ENCODE results near the gene DOCK2. TPM values are rescaled to one million over a fixed set of nuclear protein-coding genes. Genes with fewer than 3 reads are reported as not detected.
A peak's percentile ranks its signal among the peaks of the same experiment; 100 is the strongest.

DOCK2 gene
- total and polyA plus RNA-seq, 2 donors (not counting 1 experiment from before 2014, with no cell fraction given): 112 to 330 TPM

DNA sequence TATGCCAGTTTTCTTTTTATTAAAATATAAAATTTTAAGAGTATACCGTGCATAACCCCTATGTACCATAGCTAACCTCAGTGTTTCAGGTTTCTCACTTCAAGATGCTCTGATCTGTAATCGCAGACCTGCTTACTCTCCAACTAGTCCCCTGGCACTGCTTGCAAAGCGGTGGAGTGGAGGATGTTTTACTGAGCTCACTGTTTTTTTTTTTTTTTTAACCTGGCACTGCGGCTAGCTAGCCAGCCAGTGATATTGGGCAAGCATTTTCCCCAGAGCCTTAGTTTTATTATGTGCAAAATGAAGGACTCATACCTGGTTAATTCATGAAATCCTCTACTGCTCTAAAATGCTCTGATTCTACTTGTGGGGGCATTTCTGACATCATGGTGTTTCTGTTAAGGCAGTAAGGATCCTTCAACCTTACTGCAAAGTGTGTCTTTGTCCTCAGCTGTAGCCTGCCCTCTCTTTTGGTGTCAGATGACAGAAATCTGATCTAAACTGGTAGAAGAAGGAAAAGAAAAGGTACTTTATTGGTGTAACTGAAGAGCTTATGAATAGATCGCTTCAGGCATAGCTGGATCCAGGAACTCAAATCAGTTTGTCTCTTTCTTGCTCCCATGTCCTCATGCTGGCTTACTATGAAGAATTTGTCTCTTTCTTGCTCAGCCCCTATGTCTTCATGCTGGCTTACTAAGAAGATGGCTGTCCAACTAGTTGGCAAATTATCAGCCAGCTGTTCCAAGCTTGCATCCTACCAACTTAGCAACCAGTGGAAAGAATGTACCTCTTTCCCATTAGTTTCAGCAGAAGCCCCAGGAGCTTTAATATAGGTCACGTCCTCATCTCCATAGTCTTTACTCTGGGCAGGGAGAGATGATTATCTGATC is 59.8 kb downstream of the DOCK2 start:
- Mint-ChIP-seq H3K9me3 (ENCODE audit: insufficient read depth) (no peaks in the 10 kb centered on the region), H3K27ac (peak overlapping the region; percentile 61), H3K4me3 (no peak overlapping the region), H3K27me3 (no peaks in the 10 kb centered on the region), H3K4me1 (peaks cover 2% of the 10 kb centered on the region)
- Histone ChIP-seq H3K4me3 (ENCODE audit: control extremely low read depth in 1 of 5, extremely low read depth in 1 of 5, insufficient read depth in 1 of 5, low read depth in 2 of 5, low read length in 4 of 5) (no peak overlapping the region), H3K9me3 (ENCODE audit: control extremely low read depth in 1 of 3, control insufficient read depth in 2 of 3, insufficient read depth in 1 of 3, low read length in 2 of 3) (no peaks in the 10 kb centered on the region), H3K79me2 (ENCODE audit: control insufficient read depth, insufficient read depth, low read length) (peaks cover 13% of the 10 kb centered on the region), H3K4me2 (replicated peaks; ENCODE audit: low read depth, low read length, poor library complexity, severe bottlenecking) (no peak overlapping the region), H3K4me1 (ENCODE audit: control insufficient read depth in 2 of 2, insufficient read depth in 2 of 2, low read length in 2 of 2) (no peaks in the 10 kb centered on the region), H3K27ac (ENCODE audit: low read length in 2 of 2) (no peak overlapping the region), H2AFZ (ENCODE audit: insufficient read depth, low read depth, low read length, poor library complexity, severe bottlenecking) (no peak overlapping the region), H3K9ac (ENCODE audit: low read length) (no peak overlapping the region), H3K27me3 (replicated peaks in 1 of 4; ENCODE audit: control extremely low read depth in 1 of 4, control insufficient read depth in 3 of 4, insufficient read depth in 4 of 4, low read length in 3 of 4) (no peaks in the 10 kb centered on the region), H3K36me3 (replicated peaks in 1 of 2; ENCODE audit: control extremely low read depth in 1 of 2, control insufficient read depth in 1 of 2, extremely low read depth in 1 of 2, insufficient read depth in 2 of 2, low read length in 1 of 2) (peaks cover 9 to 99% of the 10 kb centered on the region in 2 experiments), H4K20me1 (ENCODE audit: control insufficient read depth, insufficient read depth, low read length, poor library complexity, severe bottlenecking) (peaks cover 14% of the 10 kb centered on the region)
- intact Hi-C loops (cut with micrococcal nuclease): no loop called here
- DNase-seq (no peak), ATAC-seq (ENCODE audit: low read depth) (no peak)
- ChIA-PET CTCF (no interaction called here), POLR2A (no interaction called here)
- TF ChIP-seq EZH2 (IDR thresholded peaks at IDR 0.05; ENCODE audit: borderline replicate concordance, insufficient read depth, low read depth, low read length, poor library complexity, severe bottlenecking): no peak
- TF ChIP-seq, protein P1, sequence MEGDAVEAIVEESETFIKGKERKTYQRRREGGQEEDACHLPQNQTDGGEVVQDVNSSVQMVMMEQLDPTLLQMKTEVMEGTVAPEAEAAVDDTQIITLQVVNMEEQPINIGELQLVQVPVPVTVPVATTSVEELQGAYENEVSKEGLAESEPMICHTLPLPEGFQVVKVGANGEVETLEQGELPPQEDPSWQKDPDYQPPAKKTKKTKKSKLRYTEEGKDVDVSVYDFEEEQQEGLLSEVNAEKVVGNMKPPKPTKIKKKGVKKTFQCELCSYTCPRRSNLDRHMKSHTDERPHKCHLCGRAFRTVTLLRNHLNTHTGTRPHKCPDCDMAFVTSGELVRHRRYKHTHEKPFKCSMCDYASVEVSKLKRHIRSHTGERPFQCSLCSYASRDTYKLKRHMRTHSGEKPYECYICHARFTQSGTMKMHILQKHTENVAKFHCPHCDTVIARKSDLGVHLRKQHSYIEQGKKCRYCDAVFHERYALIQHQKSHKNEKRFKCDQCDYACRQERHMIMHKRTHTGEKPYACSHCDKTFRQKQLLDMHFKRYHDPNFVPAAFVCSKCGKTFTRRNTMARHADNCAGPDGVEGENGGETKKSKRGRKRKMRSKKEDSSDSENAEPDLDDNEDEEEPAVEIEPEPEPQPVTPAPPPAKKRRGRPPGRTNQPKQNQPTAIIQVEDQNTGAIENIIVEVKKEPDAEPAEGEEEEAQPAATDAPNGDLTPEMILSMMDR (IDR thresholded peaks at IDR 0.05): no peak
- WGBS (ENCODE audit: insufficient coverage): 82% methylated on average over 1 of the region's 6 CpGs

GRCh38 chr5:169697511-169697890 is 60.4 kb downstream of the DOCK2 start:
- peaks cover 7 to 99% of the 10 kb centered on the region in 2 experiments for H3K36me3 ChIP-seq (replicated peaks in 1 of 2; ENCODE audit: control extremely low read depth in 1 of 2, control insufficient read depth in 1 of 2, extremely low read depth in 1 of 2, insufficient read depth in 2 of 2, low read length in 1 of 2)
- H3K9me3 ChIP-seq (ENCODE audit: control extremely low read depth in 1 of 3, control insufficient read depth in 2 of 3, insufficient read depth in 1 of 3, low read length in 2 of 3): no peaks in the 10 kb centered on the region
- WGBS (ENCODE audit: insufficient coverage): no CpG with 5 or more reads among the region's 2 CpGs
- H3K79me2 ChIP-seq (ENCODE audit: control insufficient read depth, insufficient read depth, low read length): peaks cover 13% of the 10 kb centered on the region
- Mint-ChIP-seq H3K27ac (no peak overlapping the region), H3K9me3 (ENCODE audit: insufficient read depth) (no peaks in the 10 kb centered on the region), H3K4me1 (peaks cover 8% of the 10 kb centered on the region), H3K27me3 (no peaks in the 10 kb centered on the region), H3K4me3 (no peak overlapping the region)
- H2AFZ ChIP-seq (ENCODE audit: insufficient read depth, low read depth, low read length, poor library complexity, severe bottlenecking): no peak overlapping the region
- ChIA-PET CTCF (no interaction called here), POLR2A (no interaction called here)
- H3K4me1 ChIP-seq (ENCODE audit: control insufficient read depth in 2 of 2, insufficient read depth in 2 of 2, low read length in 2 of 2): no peaks in the 10 kb centered on the region
- intact Hi-C loops (cut with micrococcal nuclease): no loop called here
- ATAC-seq (ENCODE audit: low read depth) (no peak), DNase-seq (no peak)
- H3K27me3 ChIP-seq (replicated peaks in 1 of 4; ENCODE audit: control extremely low read depth in 1 of 4, control insufficient read depth in 3 of 4, insufficient read depth in 4 of 4, low read length in 3 of 4): no peaks in the 10 kb centered on the region
- H3K4me3 ChIP-seq (ENCODE audit: control extremely low read depth in 1 of 5, extremely low read depth in 1 of 5, insufficient read depth in 1 of 5, low read depth in 2 of 5, low read length in 4 of 5): no peak overlapping the region
- H4K20me1 ChIP-seq (ENCODE audit: control insufficient read depth, insufficient read depth, low read length, poor library complexity, severe bottlenecking): peaks cover 14% of the 10 kb centered on the region
- H3K9ac ChIP-seq (ENCODE audit: low read length): no peak overlapping the region
- no peak overlapping the region for H3K27ac ChIP-seq (ENCODE audit: low read length in 2 of 2)
- TF ChIP-seq, protein P1 (IDR thresholded peaks at IDR 0.05): no peak
- TF ChIP-seq EZH2 (IDR thresholded peaks at IDR 0.05; ENCODE audit: borderline replicate concordance, insufficient read depth, low read depth, low read length, poor library complexity, severe bottlenecking): no peak
- no peak overlapping the region for H3K4me2 ChIP-seq (replicated peaks; ENCODE audit: low read depth, low read length, poor library complexity, severe bottlenecking)
